Right ventricle myocardium inferior (tissue), 1 donor: Measurements from ENCODE around the gene HDC. TPM values are rescaled to one million over a fixed set of nuclear protein-coding genes. Genes with fewer than 3 reads are reported as not detected.

Source experiments
- ATAC-seq: fragments of 200-7000 bp; cut with Tn5 transposase; one replicate; pipeline ENCODE4 v1.9.1; 2020; ENCODE audit warnings: mild to moderate bottlenecking, moderate library complexity
- DNase-seq: peaks from one replicate; pipeline ENCODE4 v3.0.0; 2021; ENCODE audit errors: missing footprints
- intact Hi-C: fragments of 100-400 bp; cut with DNase I; formaldehyde crosslinking; loops from one replicate; pipeline ENCODE4 v1.11.0; 2022
- total RNA-seq: library from RNA; stranded (reverse); fragmentation: NEBNext Ultra II Directional; extraction: Animal tissue kit (Norgen Biotek cat#: 25700); gene quantifications from one replicate; pipeline ENCODE4 v1.2.1, GENCODE V29; 2021
- donor health status: DM: no; HTN: yes; CAD: no; lungs with severe emphysema.

The HDC gene
- total RNA-seq, 1 donor from 2014 or later, result 0.57 TPM

- DNase-seq (no peak), ATAC-seq (no peak)
- intact Hi-C loops, result no loop called here
These were observed 33.8 kb downstream of the HDC start for GRCh38 chr15:50231761-50232160.

DNA sequence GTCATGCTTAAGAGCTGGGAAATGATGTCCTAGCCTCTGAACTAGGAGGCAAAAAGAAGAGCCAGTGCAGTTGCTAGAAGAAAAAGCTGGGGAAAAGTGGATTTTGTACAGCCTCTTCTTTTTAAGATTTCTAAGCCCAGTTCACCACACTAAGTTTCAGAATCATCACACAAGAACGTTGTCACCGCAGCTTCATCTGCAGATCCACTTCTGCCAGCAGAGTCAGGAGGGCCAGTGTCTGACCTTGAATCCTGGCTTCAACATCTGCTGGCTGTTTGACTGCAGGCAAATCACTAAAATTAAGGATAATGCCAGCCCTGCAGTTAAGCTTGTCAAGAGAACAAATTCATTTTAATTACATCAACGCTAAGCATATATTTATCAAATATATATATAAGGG lies 36.2 kb downstream of the HDC start:
- intact Hi-C loops, result no loop called here
- ATAC-seq (no peak), DNase-seq (no peak)

DNA sequence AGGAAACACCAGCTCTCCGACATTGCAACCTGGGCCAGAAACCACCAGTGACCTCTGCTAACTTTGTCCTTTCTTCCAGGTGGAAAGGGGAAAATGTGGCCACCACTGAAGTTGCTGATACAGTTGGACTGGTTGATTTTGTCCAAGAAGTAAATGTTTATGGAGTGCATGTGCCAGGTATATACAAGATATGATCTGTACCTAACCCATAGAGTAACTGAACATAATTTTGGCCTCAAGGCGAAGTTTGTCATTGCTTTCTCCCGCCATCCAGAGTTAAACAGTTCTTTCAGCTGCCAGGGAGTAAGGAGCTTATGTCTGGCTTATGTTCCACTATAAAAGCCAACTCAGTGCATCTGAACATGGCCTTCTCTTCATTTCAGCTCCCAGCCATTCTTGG lies 36.7 kb downstream of the HDC start:
- intact Hi-C loops, result no loop called here
- no peak for ATAC-seq
- no peak for DNase-seq

DNA sequence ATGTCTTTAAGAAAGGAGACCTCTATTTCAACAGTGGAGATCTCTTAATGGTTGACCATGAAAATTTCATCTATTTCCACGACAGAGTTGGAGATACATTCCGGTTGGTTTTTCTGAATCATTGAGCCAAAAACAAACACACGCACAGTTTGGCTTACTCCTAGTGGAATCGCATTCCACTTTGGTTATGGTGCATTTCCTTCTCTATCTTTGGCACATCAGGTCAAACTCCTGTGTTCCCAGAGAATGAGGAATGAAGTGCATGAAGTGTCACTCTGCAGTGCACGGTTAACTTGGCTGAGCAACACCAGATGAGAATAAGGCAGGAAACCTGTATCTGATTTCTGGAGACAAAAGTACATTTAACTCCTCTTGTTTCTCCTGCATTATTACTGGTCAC lies 38.5 kb downstream of the HDC start:
- intact Hi-C loops, result no loop called here
- ATAC-seq (no peak), DNase-seq (no peak)

GRCh38 chr15:50225938-50226337 lies 39.6 kb downstream of the HDC start:
- intact Hi-C loops, result no loop called here
- DNase-seq, result no peak
- ATAC-seq, result no peak

GRCh38 chr15:50225057-50225456 lies 40.5 kb downstream of the HDC start:
- intact Hi-C loops, result no loop called here
- ATAC-seq, result no peak
- no peak for DNase-seq

DNA sequence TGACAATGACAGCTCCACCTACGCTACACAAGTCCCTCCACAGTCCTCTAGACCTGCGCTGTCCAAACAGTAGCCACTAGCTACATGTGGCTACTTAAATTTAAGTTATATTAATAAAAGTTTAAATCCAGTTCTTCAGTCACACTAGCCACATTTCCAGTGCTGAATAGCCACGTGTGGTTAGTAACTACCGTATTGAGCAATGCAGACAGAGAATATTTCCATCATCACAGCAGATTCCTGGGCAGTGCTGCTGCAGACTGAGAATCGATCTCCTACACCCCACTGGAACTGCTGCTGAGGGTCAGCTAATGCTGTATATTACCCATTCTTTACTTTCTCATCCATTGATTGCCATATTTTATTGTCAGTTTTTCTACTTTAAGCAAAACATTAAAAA lies 40.9 kb downstream of the HDC start:
- ATAC-seq (no peak), DNase-seq (no peak)
- intact Hi-C loops, result no loop called here

DNA sequence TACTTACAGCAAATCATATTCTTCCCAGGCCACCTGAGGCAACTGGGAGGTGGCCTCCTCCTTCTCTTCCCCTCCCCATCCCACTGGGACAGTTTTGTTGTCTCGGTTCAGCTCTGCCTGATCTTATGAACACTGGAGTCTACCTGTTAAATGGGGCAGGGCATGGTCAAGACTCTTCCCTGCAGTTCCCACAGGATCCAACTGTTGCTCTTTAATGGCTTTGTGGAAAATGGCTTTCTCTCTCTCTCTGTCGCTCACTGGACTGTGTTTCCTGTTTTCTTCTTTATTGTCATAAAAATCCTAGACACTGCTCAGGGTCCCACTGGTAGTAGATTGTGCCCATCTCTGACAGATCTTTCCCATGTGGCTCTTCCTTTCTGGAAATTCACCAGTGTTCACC lies 43.3 kb downstream of the HDC start:
- intact Hi-C loops, result no loop called here
- ATAC-seq (no peak), DNase-seq (no peak)

DNA sequence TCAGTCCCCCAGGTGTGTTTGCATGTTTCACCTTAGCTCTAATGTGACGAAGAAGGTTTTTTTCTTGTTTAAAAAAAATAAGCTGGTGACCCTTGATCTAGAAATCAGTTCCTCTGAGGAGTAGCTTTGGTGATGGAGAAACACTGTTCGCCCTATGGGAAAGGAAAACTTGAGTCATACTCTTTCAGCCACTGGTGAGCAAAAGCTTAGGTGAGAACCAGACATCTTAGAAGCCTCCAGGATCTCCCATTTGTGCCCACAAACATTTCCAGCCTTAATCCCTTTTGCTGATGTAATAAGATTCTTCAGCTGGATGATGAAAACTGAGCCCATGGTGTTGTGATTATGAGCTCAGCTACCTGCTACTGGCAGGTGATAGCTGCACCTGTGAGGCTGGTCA lies 45.7 kb downstream of the HDC start:
- intact Hi-C loops, result no loop called here
- ATAC-seq (no peak), DNase-seq (no peak)

- intact Hi-C loops, result no loop called here
- DNase-seq (no peak), ATAC-seq (no peak)
These were observed 46.8 kb downstream of the HDC start for GRCh38 chr15:50218691-50219090.

GRCh38 chr15:50218291-50218690 lies 47.2 kb downstream of the HDC start:
- ATAC-seq, result no peak

DNA sequence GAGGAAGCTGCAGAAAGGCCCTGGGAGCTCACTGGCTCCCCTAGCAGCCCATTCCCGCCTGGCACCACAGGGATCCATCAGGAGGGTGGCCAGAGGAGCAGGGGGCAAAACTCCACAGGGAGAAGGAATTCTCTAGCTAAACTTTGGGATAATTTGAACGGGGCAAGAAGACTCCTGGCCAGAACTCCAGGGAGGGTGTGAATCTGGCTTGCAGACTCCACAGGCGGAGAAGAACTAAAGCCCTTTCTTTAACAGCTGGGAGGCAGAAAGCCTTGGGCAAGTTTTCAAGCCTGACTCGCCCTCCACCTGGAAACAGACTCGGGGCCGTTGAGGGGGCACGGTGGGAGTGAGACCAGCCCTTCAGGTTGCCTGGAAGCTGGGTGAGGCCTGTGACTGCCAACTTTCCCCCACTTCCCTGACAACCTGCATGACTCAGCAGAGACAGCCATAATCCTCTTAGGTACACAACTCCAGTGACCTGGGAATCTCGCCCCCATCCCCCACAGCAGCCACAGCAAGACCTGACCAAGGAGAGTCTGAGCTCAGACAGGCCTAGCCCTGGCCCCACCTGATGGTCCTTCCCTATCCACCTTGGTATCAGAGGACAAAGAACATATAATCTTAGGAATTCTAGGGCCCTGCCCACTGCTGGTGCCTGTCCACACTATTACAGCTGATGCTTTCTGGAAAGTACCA lies 54.9 kb downstream of the HDC start:
- no peak for ATAC-seq
- no peak for DNase-seq
- intact Hi-C loops, result no loop called here

More at GRCh38 chr15:50218291-50218690, 47.2 kb downstream of the HDC start:
- no peak for DNase-seq
- intact Hi-C loops, result no loop called here

DNA sequence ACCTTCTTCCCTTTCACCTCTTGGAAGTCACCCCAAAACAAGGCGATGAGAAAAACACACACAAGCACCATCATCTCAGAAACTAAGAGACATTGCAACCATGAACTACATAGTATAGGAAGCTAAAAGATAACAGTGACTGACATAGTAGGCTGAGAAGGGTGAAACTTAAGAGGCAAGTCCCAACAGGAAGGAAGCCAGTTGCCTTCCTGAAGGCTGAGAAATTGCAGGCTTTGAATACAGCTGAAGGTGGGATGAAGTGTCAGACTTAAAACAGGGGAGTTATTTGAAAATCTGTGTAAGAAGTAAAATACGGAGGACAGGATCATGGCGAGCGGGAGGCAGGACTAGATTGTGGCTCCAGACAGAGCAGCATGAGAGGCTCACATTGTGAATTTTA lies 55.7 kb downstream of the HDC start:
- DNase-seq (no peak), ATAC-seq (no peak)
- intact Hi-C loops, result no loop called here

- intact Hi-C loops, result no loop called here
- no peak for ATAC-seq
- DNase-seq, result no peak
These were observed 59.5 kb downstream of the HDC start for GRCh38 chr15:50206020-50206419.

- DNase-seq (no peak), ATAC-seq (no peak)
- intact Hi-C loops, result no loop called here
These were observed 63.5 kb downstream of the HDC start for GRCh38 chr15:50202003-50202402.

DNA sequence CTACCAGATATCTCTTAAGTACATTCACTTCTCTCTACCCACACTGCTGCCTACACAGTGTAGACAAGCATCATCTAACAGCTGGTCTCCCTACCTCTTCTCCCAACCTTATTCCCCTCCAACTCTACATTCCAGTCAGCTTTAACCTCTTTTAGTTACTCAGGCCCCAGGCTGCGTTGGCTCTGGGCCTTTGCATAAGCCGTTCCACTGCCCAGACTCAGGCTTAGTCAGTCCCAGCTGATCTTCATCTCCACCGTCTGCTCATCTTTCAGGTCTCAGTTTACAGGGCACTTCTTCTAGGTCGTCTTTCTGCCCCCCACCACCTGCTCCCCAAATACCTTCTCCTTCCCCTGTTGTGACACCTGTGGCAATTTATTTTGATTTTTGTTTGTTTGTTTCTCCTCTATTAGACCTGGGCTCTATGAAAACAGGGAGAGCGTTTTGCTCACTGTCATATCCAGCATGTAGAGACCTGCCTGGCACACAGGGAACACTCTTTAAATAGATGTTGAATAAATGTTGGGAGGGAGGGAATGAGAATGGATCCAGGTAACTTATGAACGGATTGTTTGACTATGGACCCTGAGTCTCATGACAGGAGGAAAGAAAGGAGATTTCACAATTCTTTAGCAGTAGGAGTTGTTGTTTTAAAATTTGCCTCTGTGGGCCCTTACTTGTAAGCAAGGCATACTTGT lies 72.5 kb downstream of the HDC start:
- intact Hi-C loops, result no loop called here
- ATAC-seq (no peak), DNase-seq (no peak)

DNA sequence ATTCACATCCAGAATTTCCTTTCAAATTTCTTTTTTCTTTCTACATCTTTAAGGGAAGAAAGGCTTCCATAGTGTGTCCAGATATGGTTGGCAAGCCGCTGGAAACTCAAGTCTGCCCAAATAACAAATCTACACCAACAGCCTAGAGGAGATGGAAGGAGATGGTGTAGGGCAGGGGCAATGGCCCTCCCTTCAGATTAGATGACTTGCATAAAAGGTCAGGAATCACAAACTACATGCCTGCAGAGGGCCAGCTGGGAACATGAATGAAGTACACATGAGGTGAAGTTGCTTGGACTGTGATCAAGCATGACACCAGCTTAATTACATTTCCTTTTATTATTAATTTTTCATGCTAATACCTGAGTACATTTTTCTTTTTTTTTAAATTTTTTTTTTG lies 73.4 kb downstream of the HDC start:
- intact Hi-C loops, result no loop called here
- ATAC-seq (no peak), DNase-seq (no peak)
